DMS53 (cell line): ENCODE measurements around the gene MRTO4.
"Not testable (repeated sequence)": the region's sequence is repeated elsewhere in the genome, so short reads cannot be mapped to it uniquely, and the experiment has no call there.

Experiments used
- DNase-seq: peaks from one replicate; lab custom pipeline; 2025; lab: John Stamatoyannopoulos, UW

MRTO4 gene

DNA sequence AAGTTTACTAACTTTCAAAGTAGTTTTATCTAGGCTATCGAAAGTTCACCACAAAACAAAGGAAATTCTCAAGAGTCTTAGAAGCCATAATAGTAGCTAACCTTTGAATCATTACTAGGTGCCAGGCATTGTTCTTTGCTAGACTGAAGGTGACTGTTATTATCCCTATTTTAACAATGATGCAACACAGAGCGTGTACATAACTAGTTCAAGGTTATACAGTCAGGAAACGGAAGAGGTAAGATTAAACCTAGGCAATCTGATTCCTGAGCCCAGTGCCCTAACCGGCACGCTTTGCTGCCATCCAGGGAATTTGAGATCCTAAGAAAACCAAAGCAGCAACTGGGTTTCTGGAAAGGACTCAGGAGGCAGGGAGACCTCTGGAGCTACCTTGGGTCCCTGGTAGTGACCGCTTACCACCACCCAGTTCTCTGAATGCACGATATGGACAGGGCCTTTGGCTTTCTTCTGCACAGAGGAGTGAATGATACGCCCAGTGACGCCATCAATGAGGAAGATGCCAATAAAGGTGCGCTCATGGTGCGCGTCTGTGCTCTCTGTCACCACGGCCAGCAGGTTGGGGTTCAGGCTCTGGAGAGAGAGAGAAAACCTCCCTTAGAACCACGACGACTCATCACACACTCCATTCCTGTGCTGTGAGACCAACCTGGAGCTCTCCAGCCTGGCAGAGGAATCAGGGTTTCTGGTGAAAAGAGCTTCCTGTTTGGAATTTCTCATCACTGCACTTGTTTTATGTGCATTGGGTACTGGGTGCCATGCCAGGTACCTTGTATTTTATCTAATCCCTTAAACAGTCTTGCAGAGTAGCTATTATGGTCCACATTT lies 28.4 kb upstream of the MRTO4 start:
- DNase-seq: no peak

DNA sequence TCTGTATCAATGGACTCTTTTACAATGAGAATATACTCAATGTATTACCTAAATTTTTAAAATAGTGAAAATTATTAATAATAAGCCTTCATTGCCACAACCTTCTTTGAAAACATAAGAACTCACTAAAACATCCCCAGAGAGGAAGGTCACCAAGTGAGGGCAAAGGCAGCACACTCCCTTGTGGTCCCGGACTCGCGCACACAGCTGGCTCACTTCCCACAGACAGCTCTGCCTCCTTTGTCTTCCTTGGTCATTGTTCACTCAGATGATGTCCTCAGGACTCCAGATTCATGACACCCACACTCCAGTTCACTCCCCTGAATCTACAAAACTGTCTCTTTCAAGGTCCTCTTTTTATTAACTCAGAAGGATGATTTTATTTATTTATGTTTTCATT lies 22.4 kb upstream of the MRTO4 start:
- peak; percentile 34 for DNase-seq

GRCh38 chr1:19229828-19230325 lies 21.7 kb upstream of the MRTO4 start:
- no peak for DNase-seq

GRCh38 chr1:19231736-19232523 lies 19.7 kb upstream of the MRTO4 start:
- DNase-seq: not testable (repeated sequence)

GRCh38 chr1:19232524-19232846 lies 19.1 kb upstream of the MRTO4 start:
- peak; percentile 18 for DNase-seq

GRCh38 chr1:19234224-19234623 lies 17.4 kb upstream of the MRTO4 start:
- no peak for DNase-seq

DNA sequence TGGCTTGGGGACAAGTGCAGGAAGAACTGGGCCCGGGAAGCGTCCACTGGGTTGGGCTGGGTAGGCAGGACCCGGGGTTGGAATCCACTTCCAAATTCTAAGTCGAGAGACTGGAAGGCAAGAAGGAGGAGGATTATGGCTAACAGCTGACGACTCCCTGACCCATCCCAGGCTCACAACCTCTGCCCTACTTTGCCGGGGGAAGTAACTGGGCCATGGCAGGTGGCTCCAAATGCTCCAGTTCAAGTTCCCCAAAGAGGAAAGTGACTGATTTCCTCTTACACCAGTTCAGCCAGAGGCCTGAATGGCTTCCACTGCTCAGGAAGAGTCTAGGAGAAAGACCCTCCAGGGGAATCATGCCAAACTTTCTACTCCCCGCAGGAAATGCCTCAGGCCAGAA lies 11.7 kb upstream of the MRTO4 start:
- no peak for DNase-seq

GRCh38 chr1:19240673-19241538 lies 10.7 kb upstream of the MRTO4 start:
- DNase-seq: peak; percentile 78

- DNase-seq: peak; percentile 49
Measured at GRCh38 chr1:19250629-19251304, 838 bp upstream of the MRTO4 start.

DNA sequence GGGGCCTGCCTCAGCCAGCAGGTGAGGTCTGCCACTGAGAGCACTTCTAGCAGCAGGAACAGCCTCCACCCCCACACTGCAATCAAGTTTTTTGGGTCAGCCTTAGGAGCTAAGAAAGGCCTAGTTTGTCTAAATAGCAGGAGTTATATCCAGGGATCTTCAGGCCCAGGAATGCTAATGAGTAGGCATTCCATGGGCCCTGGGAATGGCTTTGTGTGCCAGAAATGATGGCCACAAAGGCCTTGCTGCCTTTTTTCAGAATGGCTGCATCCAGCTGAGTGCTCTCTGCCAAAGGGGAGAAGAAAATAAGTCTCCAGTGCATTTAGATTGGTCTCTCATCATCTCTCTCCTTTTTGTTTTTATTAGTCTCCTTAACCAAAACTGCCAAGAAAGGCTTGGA lies 2.8 kb downstream of the MRTO4 start:
- DNase-seq: no peak

DNA sequence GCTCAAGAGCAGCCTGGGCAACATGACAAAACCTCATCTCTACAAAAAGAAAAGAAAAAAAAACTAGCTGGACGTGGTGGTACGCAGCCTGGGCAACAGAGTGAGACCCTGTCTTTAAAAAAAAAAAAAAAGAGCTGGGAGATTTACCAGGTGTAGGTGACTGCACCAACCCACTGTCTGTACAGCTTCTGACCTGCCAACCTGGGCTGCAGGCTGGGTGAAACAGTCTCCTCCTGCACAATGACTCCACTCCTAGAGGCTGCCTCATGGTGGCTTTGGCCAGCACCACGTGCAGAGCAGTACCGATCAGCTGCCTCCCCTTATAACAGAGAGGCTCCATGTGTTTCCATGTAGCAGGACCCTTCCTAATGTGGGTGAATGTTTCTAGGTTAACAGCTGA lies 3.7 kb downstream of the MRTO4 start:
- no peak for DNase-seq

DNA sequence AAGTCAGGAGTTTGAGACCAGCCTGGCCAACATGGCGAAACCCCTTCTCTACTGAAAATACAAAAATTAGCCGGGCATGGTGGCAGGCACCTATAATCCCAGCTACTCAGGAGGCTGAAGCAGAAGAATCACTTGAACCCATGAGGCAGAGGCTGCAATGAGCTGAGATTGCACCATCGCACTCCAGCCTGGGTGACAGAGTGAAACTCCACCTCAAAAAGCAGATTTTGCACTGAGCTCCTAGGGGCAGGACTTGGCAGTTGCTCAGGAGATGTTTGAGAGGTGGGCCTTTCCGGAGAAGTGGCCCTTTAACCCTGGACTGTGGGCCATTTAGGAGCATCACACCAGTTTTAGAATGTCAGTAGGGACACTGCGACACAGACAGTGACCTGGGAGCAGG lies 4.7 kb downstream of the MRTO4 start:
- DNase-seq: not testable (repeated sequence)

DNA sequence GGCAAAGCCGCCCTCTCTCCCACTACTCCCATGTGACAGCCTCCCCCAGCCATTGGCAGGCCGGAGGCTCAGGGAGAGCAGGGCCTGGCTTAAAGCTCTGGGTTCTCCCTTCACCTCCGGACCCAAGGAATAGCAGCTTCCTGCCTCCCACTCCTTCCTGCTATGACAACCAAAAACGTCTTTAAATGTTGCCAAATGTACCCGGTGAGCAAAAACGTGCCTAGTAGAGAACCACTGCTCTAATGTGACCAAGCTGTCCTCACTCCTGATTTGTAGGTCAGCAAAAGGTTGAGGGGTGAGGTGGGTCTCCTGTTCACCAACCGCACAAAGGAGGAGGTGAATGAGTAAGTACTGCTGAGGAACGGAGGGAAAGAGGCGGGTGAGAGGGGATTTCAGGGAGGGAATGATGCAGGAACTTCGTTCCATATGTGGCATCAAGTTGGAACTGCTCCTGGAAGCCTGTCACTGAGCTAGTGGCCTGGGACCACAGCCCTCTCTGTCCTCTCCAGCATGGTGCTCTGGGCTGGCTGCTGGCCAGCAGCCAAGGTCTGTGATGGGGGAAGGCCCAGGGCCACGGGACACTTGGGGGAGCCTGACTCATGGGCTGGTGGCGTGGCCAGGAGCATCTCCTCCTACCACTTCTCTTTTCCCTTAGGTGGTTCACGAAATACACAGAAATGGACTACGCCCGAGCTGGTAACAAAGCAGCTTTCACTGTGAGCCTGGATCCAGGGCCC lies 5.7 kb downstream of the MRTO4 start:
- peak; percentile 27 for DNase-seq

DNA sequence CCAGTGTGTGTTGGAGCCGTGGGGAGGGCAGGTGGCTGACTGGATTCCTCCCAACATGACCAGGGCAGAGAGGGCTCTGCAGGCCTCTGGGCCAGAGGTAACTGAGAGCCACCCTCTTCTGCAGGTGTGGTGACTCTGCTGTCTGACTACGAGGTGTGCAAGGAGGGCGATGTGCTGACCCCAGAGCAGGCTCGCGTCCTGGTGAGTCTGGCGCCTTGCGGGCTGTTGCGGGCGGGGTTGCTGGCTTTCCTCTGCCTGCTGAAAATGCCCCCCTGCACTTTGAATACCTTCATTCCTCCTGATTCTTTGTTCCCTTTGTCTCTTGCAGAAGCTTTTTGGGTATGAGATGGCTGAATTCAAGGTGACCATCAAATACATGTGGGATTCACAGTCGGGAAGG lies 6.7 kb downstream of the MRTO4 start:
- DNase-seq: no peak

- peak; percentile 99 for DNase-seq
Measured at GRCh38 chr1:19260211-19261138, 8.9 kb downstream of the MRTO4 start.

DNA sequence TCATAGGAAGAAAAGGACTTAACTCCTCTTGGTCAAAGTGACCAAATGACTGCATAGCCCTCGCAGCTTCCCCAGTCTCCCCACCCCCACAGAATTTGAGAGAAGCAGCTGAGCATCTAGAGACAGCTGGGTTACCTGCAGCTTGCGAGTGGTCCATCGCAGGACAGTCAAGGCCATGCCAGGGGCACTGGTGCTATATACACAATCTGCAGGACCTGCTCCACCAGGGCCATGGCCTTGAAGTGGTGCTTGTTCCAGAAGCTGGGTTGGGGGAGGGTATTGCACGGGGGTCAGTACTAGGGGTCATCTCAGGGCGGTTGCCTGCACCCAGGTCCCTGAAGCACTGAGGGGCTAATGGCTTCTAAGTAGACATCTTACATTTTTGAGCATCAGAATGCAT lies 10.4 kb downstream of the MRTO4 start:
- no peak for DNase-seq

GRCh38 chr1:19262744-19263143 lies 11.1 kb downstream of the MRTO4 start:
- no peak for DNase-seq

- DNase-seq: no peak
Measured at GRCh38 chr1:19268445-19268844, 16.8 kb downstream of the MRTO4 start.

DNA sequence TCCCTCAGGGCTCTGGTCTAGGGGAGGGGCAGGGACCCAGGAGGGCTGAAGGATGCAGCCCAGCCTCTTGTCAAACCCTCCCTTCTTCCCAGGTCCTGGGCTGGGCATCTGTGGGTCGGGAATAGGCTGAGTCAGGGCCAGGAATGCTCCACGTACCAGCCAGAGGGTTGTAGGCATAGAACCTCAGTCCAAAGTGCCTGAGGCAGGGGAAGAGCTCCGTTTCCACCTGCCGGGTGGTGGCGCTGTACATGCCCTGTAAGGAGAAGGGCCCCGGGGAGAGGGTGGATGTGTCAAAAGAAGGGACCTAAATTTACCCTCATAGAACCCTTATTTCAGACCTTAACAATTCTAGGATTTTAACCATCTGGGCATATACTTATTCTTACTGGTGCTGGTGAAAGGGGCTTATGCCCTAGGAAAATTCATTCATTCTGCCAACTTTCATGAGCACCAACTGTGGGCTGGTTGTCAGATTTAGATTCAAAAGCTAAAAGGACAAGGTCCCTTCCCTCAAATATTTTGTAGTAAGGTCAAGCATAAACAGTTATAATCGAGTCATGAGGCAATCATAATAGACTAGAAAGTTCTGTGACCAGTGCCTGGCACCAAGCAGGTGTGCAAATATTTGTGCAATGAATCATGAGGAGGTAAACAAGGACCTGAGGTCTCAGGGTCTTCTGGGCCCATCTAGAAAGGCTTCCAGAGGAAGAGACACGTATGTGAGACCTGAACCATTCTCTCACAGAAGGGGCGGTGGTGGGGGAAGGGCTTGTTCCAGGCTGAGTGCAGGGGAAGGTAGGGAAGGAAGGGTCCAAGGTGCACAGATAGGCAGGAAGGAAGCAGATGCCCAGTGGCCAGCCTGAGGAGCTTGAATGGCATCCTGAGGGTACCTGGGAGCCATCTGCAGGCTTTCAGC lies 18.1 kb downstream of the MRTO4 start:
- DNase-seq: peak; percentile 74
